Stimulated activated CD4-positive, alpha-beta T cell treated with anti-CD3 and anti-CD28 coated beads, Interleukin-4, amount 100 ng/mL, for 24 hours (primary cell): ENCODE measurements around the gene YTHDF1.

Experiments used
- DNase-seq: peaks from one replicate; pipeline ENCODE4 v3.0.0-alpha.2; 2020

Gene YTHDF1

GRCh38 chr20:63182425-63182824 is 33.5 kb downstream of the YTHDF1 start:
- no peak for DNase-seq

GRCh38 chr20:63181226-63181625 is 34.7 kb downstream of the YTHDF1 start:
- DNase-seq = no peak

- no peak for DNase-seq
Measured at GRCh38 chr20:63180569-63181185, 35.3 kb downstream of the YTHDF1 start.

GRCh38 chr20:63179687-63180568 is 36.0 kb downstream of the YTHDF1 start:
- no peak for DNase-seq

GRCh38 chr20:63178889-63179686 is 36.8 kb downstream of the YTHDF1 start:
- DNase-seq = peak; percentile 70

GRCh38 chr20:63178446-63178820 is 37.5 kb downstream of the YTHDF1 start:
- no peak for DNase-seq

- DNase-seq = no peak
Measured at GRCh38 chr20:63177785-63178445, 38.0 kb downstream of the YTHDF1 start.

- peak; percentile 15 for DNase-seq
Measured at GRCh38 chr20:63177134-63177784, 38.7 kb downstream of the YTHDF1 start.

- no peak for DNase-seq
Measured at GRCh38 chr20:63176427-63177133, 39.4 kb downstream of the YTHDF1 start.

- no peak for DNase-seq
Measured at GRCh38 chr20:63176034-63176426, 39.9 kb downstream of the YTHDF1 start.

- DNase-seq = no peak
Measured at GRCh38 chr20:63175038-63175895, 40.7 kb downstream of the YTHDF1 start.

GRCh38 chr20:63174309-63175037 is 41.5 kb downstream of the YTHDF1 start:
- DNase-seq = no peak

- no peak for DNase-seq
Measured at GRCh38 chr20:63173552-63174191, 42.3 kb downstream of the YTHDF1 start.

GRCh38 chr20:63172726-63173125 is 43.2 kb downstream of the YTHDF1 start:
- DNase-seq = no peak

GRCh38 chr20:63171991-63172390 is 43.9 kb downstream of the YTHDF1 start:
- no peak for DNase-seq

- DNase-seq = no peak
Measured at GRCh38 chr20:63169681-63170080, 46.2 kb downstream of the YTHDF1 start.

GRCh38 chr20:63168861-63169260 is 47.1 kb downstream of the YTHDF1 start:
- no peak for DNase-seq

- no peak for DNase-seq
Measured at GRCh38 chr20:63167918-63168520, 47.9 kb downstream of the YTHDF1 start.
